Measurements from ENCODE around the gene ENTHD1. TPM values are rescaled to one million over a fixed set of nuclear protein-coding genes. Genes with fewer than 3 reads are reported as not detected.

The ENTHD1 gene
- total RNA-seq, 4 donors from 2014 or later: 0.42 to 3.3 (median 1.8) TPM

- 38 to 52% methylated on average over 3 of the region's 3 CpGs for WGBS, 2 donors
- DNase-seq (ENCODE audit: low spot score in 2 of 2): no peak
Measured at GRCh38 chr22:39845529-39845928, 48.0 kb downstream of the ENTHD1 start.

GRCh38 chr22:39839917-39840510 is 53.5 kb downstream of the ENTHD1 start:
- Histone ChIP-seq H3K4me1 (peaks cover 0 to 5% (median 1%) of the 10 kb centered on the region in 4 donors), H3K36me3 (no peaks in the 10 kb centered on the region), H3K4me3 (no peak overlapping the region), H3K27ac (no peak overlapping the region), H3K27me3 (no peaks in the 10 kb centered on the region), H3K9me3 (no peaks in the 10 kb centered on the region)
- DNase-seq (ENCODE audit: low spot score in 2 of 2): no peak
- TF ChIP-seq POLR2A (IDR thresholded peaks at IDR 0.05): no peak
- no peak for TF ChIP-seq CTCF (IDR thresholded peaks at IDR 0.05)
- no peak for TF ChIP-seq EP300 (IDR thresholded peaks at IDR 0.05)
- WGBS, 2 donors: 92 to 95% methylated on average over 5 of the region's 5 CpGs

More at GRCh38 chr22:39845529-39845928, 48.0 kb downstream of the ENTHD1 start:
- TF ChIP-seq POLR2A (IDR thresholded peaks at IDR 0.05) (no peak), CTCF (IDR thresholded peaks at IDR 0.05) (no peak), EP300 (IDR thresholded peaks at IDR 0.05) (no peak)
- peaks cover 0 to 3% (median 0%) of the 10 kb centered on the region in 4 donors for H3K9me3 ChIP-seq
- H3K36me3 ChIP-seq: no peaks in the 10 kb centered on the region
- H3K4me3 ChIP-seq: no peak overlapping the region
- peaks cover 0 to 6% (median 3%) of the 10 kb centered on the region in 4 donors for H3K4me1 ChIP-seq
- H3K27ac ChIP-seq: peak overlapping the region in 1 of 4 donors; percentile 28
- no peaks in the 10 kb centered on the region for H3K27me3 ChIP-seq

GRCh38 chr22:39839204-39839603 is 54.4 kb downstream of the ENTHD1 start:
- Histone ChIP-seq H3K27me3 (no peaks in the 10 kb centered on the region), H3K27ac (no peak overlapping the region), H3K4me3 (no peak overlapping the region), H3K9me3 (no peaks in the 10 kb centered on the region), H3K36me3 (no peaks in the 10 kb centered on the region), H3K4me1 (peaks cover 0 to 2% (median 0%) of the 10 kb centered on the region in 4 donors)
- TF ChIP-seq EP300 (IDR thresholded peaks at IDR 0.05) (no peak), CTCF (IDR thresholded peaks at IDR 0.05) (no peak), POLR2A (IDR thresholded peaks at IDR 0.05) (no peak)
- 58 to 71% methylated on average over 5 of the region's 5 CpGs for WGBS, 2 donors
- DNase-seq (ENCODE audit: low spot score in 2 of 2): no peak

GRCh38 chr22:39833610-39834009 is 60.0 kb downstream of the ENTHD1 start:
- DNase-seq (ENCODE audit: low spot score in 2 of 2): no peak
- no peaks in the 10 kb centered on the region for H3K4me1 ChIP-seq
- WGBS, 2 donors: 54 to 69% methylated on average over 2 of the region's 2 CpGs
- no peaks in the 10 kb centered on the region for H3K36me3 ChIP-seq
- no peak overlapping the region for H3K27ac ChIP-seq
- H3K9me3 ChIP-seq: no peaks in the 10 kb centered on the region
- no peak overlapping the region for H3K4me3 ChIP-seq
- peaks cover 0 to 20% of the 10 kb centered on the region in 2 donors for H3K27me3 ChIP-seq
- TF ChIP-seq POLR2A (IDR thresholded peaks at IDR 0.05): no peak
- TF ChIP-seq EP300 (IDR thresholded peaks at IDR 0.05): no peak
- no peak for TF ChIP-seq CTCF (IDR thresholded peaks at IDR 0.05)

DNA sequence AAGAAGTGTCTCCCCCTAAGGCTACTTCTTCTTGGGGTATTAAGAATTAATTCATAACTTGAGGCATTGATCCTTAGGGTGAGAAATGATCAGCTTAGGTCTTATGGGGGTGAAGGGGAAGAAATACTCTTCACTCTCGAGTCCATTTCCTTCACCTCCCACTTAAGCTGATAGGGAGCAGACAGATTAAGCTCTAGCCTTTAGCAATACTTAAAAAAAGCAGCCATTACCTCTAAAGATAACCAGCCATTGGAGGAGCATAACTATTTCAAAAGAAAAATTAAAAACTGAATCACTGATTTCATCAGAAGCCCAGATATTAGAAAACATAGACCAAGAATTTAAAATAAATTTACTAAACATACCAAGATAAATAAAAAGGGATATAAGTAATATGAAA is 60.5 kb downstream of the ENTHD1 start:
- WGBS, 2 donors: 0% methylated on average over 1 of the region's 1 CpG
- Histone ChIP-seq H3K4me1 (no peaks in the 10 kb centered on the region), H3K27me3 (peaks cover 0 to 20% of the 10 kb centered on the region in 2 donors), H3K4me3 (no peak overlapping the region), H3K36me3 (no peaks in the 10 kb centered on the region), H3K27ac (no peak overlapping the region), H3K9me3 (no peaks in the 10 kb centered on the region)
- TF ChIP-seq CTCF (IDR thresholded peaks at IDR 0.05): no peak
- TF ChIP-seq POLR2A (IDR thresholded peaks at IDR 0.05): no peak
- no peak for TF ChIP-seq EP300 (IDR thresholded peaks at IDR 0.05)
- no peak for DNase-seq (ENCODE audit: low spot score in 2 of 2)

Data from tibial nerve (tissue), 4 donors.